Heart left ventricle (tissue), 13 donors: ENCODE data around the gene DLEU7.

Experiments
- POLR2A ChIP-seq, 2 donors: fragments of 450-650 bp; IDR thresholded peaks; one replicate each; pipeline ENCODE4 v1.6.1; 2017; ENCODE audit warnings: antibody characterized with exemption in 2 of 2, mild to moderate bottlenecking in 2 of 2, moderate library complexity in 2 of 2
- TF ChIP-seq, protein P1 (sequence below), 12 donors: fragments of 200-600 bp; sonication (generic) in 4 of 12; IDR thresholded peaks; one replicate each; pipeline versions ENCODE4 v1.5.0 to v1.8.0; 2018 to 2022; ENCODE audit warnings: antibody characterized with exemption in 12 of 12, mild to moderate bottlenecking in 5 of 12
- donor health status: ischemic (EF 13 %, LVEDD 7.1; RV severe dilation, severe dysfunction).
- donor health status: DM: no; HTN: yes; CAD: no.
- donor health status: DM: no; HTN: no; CAD: no.
- donor health status: ischemic (EF 25% LVEDD 6.9; RV normal size, moderate dysfunction).
- donor health status: ischemic (EF 25% LVEDD 5.7; RV mildly dilated, moderate dysfunction).
- donor health status: ischemic (EF 35%, LVEDD 5.7; RV mildly dilated, moderate dysfunction).
- donor health status: nonischemic (EF 11% LVEDD 7.7; RV severe dilation, severe dysfunction).
- donor health status: DM: yes; HTN: yes; CAD: no.
- donor health status: PGD.
- donor health status: ischemic (EF 29% LVEDD 5.4; RV normal size, mild dysfunction).
- donor health status: nonischemic (EF 23%, LVEDD 6.1; RV moderate dilation, normal function).

DNA sequence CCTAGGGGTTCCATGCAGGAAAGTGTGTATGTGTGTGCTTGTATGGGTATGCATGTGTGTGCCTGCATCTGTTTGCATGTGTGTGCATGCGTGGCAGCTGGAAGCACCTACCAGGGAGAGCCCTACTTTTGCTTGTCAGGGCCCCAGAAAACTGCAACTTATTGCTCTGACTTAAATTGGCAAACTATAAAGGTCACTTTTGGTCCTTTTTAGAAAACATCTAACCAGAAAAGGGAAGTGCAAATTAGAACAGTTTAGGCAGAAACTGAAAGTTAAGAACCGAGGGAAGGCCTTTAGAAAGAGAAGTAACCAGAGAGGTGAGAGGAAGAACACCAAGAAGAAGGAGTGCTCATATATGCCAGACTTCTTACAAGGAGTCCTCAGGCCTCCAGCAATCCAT is 32.5 kb downstream of the DLEU7 start:
- TF ChIP-seq, protein P1, sequence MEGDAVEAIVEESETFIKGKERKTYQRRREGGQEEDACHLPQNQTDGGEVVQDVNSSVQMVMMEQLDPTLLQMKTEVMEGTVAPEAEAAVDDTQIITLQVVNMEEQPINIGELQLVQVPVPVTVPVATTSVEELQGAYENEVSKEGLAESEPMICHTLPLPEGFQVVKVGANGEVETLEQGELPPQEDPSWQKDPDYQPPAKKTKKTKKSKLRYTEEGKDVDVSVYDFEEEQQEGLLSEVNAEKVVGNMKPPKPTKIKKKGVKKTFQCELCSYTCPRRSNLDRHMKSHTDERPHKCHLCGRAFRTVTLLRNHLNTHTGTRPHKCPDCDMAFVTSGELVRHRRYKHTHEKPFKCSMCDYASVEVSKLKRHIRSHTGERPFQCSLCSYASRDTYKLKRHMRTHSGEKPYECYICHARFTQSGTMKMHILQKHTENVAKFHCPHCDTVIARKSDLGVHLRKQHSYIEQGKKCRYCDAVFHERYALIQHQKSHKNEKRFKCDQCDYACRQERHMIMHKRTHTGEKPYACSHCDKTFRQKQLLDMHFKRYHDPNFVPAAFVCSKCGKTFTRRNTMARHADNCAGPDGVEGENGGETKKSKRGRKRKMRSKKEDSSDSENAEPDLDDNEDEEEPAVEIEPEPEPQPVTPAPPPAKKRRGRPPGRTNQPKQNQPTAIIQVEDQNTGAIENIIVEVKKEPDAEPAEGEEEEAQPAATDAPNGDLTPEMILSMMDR (IDR thresholded peaks at IDR 0.05): no peak
- TF ChIP-seq POLR2A (IDR thresholded peaks at IDR 0.05): no peak
